ENCODE results near the gene CLSTN2.

Gene CLSTN2

GRCh38 chr3:140199008-140199407 is 264.0 kb downstream of the CLSTN2 start:
- no peak for DNase-seq

DNA sequence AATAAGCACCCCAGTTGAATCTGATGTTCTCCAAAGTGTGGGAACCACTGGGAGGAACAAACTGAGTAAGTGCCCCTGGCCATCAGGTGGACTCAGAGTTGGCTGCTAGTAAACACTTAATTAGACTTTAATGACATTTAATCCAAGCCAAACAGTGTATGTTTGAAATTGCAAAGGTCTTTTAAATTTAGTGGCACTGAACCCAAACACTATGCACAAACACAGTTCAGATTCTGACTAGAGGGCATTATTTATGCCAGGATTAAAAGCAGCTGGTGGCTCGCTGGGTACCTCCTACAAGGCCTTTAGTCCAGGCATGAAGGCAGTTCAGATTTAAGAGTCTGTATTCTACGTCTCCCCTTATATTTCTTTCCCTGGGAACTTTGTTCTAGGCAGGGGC is 264.8 kb downstream of the CLSTN2 start:
- no peak for DNase-seq

DNA sequence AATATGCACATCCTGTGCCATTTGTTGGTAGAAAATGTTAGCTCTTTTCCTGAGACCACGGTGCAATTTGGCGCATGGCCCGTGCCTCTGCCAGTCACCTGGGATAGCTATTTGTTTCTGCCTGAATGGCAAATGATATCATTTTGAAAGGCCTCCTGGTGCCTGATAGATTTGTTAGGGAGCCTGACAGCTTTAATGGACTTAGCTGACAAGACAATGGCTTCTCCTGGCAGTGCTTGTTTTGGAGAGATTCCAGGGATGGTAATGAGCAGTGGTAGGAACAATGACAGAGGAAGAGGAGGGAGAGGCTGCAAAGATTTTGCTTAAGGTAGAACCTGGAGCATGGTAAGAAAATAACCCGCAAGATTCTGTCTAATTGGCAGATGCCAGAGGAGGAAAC is 268.5 kb downstream of the CLSTN2 start:
- no peak for DNase-seq

GRCh38 chr3:140204271-140204984 is 269.4 kb downstream of the CLSTN2 start:
- no peak for DNase-seq

- DNase-seq, result no peak
These were observed 270.6 kb downstream of the CLSTN2 start for GRCh38 chr3:140205598-140205997.

GRCh38 chr3:140206196-140207040 is 271.4 kb downstream of the CLSTN2 start:
- DNase-seq, result peak; percentile 35

DNA sequence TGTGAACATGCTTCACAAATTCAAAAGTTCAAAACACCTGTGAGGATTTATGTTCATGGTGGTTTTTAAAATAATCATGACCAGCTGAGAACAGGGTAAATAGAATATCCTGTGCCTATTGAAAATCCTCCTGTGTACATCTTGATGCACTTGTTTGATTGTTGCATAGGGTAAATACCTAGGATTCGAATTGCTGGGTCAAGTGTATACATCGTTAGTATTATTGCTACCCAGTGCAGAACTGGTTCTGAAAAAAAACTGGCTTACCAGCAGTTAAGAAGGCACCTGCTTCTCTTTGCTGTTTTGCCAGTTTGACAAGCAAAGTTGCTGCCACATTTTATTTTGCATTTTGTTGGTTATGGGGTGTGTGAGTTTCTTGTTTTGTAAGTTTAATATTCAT is 272.6 kb downstream of the CLSTN2 start:
- DNase-seq, result no peak

GRCh38 chr3:140216249-140216648 is 281.3 kb downstream of the CLSTN2 start:
- no peak for DNase-seq

GRCh38 chr3:140219291-140219690 is 284.3 kb downstream of the CLSTN2 start:
- DNase-seq, result no peak

DNA sequence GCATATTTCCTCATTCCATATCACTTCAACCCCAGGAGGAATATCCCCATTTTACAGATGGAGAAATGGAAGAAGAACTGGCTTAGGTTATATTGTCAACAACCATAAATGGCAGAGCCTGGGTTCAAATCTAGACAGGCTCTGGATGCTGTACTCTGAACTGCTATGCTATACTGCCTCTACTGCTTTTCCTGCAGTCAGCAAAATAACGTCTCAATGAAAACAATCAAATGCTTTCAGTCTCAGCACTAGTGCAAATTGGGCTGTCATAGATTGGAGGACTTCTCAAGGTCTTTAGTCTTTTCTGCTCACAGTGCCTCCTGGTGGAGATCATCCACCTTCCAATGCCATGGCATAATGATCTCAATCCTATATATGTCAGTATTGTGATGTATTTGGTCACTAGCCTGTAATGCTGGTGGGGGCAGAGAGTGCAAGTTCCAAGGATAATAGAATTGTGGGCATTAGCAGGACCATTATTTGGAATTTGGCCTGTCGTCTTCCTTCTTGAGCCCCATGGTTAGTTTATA is 285.0 kb downstream of the CLSTN2 start:
- DNase-seq, result no peak

GRCh38 chr3:140223197-140223596 is 288.2 kb downstream of the CLSTN2 start:
- no peak for DNase-seq

DNA sequence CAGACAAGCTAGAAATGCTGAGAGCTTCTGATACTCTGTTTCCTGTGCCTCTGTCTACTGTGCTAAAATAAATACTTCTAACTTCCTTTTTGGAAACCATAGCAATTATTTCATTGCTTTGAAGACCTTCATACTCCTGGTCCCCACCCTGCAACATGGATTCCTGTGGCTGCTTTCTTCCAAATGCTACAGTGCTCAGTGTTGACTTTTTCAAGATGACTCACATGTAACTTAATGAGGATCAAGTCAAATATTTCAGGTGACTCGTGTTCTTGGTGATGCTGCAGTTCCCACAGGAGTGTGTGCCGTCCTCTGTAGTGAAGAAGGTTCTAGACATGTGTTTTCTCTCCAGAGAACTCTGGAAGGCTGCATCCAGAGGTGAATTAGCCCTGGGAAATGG is 288.6 kb downstream of the CLSTN2 start:
- no peak for DNase-seq

DNA sequence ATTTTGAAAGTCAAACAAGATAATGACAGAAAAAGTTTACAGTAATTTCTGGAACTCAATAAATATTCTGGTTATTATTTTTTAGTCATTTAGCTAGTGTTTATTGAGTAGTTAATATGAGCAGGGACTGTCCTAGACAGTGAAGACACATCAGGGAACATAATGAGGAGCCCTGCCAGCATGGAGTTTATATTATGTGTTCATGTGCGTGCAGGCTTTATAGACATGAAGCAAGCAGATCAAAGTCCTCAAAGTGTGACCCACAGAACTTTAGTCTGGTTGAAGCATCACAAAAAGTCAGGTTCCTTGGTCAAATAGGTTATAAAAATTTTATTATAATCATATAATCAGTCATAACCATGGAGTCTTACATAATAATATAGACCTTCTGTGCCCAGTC is 289.3 kb downstream of the CLSTN2 start:
- no peak for DNase-seq

GRCh38 chr3:140225996-140226395 is 291.0 kb downstream of the CLSTN2 start:
- no peak for DNase-seq

- no peak for DNase-seq
These were observed 298.7 kb downstream of the CLSTN2 start for GRCh38 chr3:140233702-140234101.

- DNase-seq, result no peak
These were observed 299.3 kb downstream of the CLSTN2 start for GRCh38 chr3:140234256-140234655.

- no peak for DNase-seq
These were observed 302.0 kb downstream of the CLSTN2 start for GRCh38 chr3:140236836-140237501.

GRCh38 chr3:140238646-140239314 is 303.8 kb downstream of the CLSTN2 start:
- DNase-seq, result no peak

DNA sequence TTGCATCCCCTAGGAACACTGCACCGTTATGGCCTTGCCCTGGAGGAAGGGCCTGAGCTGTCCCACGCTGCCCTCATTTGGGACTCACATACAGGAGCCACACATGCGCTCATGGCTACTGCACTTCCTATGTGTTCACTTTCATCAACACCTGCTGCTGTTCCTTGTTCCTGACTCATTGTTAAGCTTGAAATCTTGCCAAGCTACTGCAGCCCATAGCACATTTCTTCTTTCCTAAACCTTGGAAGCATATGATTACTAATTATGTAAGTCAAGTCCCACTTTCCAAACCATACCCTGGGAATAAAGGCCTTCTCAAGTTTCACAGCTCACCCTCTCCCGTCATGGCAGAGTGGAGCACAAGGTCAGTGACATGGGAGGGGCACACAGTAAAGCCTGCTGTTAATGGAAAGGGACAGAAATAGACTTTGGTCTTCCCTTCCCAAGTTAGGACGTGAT is 307.9 kb downstream of the CLSTN2 start:
- DNase-seq, result no peak

DNA sequence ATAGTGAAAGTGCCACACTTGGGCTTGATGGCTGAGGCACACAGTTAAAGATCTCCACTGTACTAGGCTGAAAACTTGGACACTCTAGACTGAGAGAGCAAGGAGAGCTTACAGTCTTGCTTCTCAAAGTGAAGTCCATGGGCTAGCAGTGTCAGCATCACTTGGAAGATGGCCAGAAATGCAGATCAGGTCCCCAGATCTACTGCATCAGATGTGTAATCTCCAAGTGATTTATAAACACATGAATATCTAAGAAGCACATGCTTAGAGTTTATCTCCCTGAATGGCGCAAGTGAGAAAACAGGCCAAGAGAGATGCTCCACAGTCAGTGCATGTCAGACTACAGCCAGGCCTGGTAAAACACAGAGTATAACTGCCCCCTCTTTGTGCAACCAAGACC is 308.6 kb downstream of the CLSTN2 start:
- DNase-seq, result no peak

- no peak for DNase-seq
These were observed 309.9 kb downstream of the CLSTN2 start for GRCh38 chr3:140244893-140245292.

- no peak for DNase-seq
These were observed 311.6 kb downstream of the CLSTN2 start for GRCh38 chr3:140246578-140246977.

DNA sequence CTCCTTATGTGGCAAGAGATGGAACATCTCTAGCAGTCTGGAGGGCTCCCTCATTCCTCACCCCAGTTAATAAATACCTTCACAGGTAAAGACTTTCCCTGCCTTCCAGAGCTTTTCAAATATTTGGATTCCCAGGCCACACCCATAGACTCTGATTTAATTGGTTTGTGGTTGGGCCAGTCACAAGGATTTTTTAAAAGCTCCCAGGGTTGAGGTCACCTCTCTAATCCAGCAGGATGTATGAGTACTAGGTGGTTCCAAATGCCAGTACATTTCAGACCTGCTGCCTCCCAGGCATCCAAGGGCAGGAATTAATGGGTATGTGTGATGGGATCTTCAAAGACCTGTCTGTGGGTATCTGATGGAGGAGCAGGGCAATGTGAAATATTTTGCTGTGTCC is 312.8 kb downstream of the CLSTN2 start:
- no peak for DNase-seq
